ENCODE measurements around the gene OTOP3.

Gene OTOP3

GRCh38 chr17:74987909-74988711, 52.4 kb downstream of the OTOP3 start:
- DNase-seq, result no peak

GRCh38 chr17:74990581-74991105, 54.9 kb downstream of the OTOP3 start:
- no peak for DNase-seq

GRCh38 chr17:74992223-74992622, 56.5 kb downstream of the OTOP3 start:
- no peak for DNase-seq

- DNase-seq, result no peak
Measured at GRCh38 chr17:74994440-74994839, 58.7 kb downstream of the OTOP3 start.

GRCh38 chr17:74995847-74996246, 60.1 kb downstream of the OTOP3 start:
- no peak for DNase-seq

GRCh38 chr17:74998783-74999182, 63.1 kb downstream of the OTOP3 start:
- no peak for DNase-seq

- DNase-seq, result no peak
Measured at GRCh38 chr17:74999523-74999922, 63.8 kb downstream of the OTOP3 start.
